ENCODE results near the gene DMP1. TPM values are rescaled to one million over a fixed set of nuclear protein-coding genes. Genes with fewer than 3 reads are reported as not detected.

The DMP1 gene
- total and polyA plus RNA-seq, 12 donors, result not detected

GRCh38 chr4:87644286-87644685 is 5.8 kb upstream of the DMP1 start:
- TF ChIP-seq, protein P1, sequence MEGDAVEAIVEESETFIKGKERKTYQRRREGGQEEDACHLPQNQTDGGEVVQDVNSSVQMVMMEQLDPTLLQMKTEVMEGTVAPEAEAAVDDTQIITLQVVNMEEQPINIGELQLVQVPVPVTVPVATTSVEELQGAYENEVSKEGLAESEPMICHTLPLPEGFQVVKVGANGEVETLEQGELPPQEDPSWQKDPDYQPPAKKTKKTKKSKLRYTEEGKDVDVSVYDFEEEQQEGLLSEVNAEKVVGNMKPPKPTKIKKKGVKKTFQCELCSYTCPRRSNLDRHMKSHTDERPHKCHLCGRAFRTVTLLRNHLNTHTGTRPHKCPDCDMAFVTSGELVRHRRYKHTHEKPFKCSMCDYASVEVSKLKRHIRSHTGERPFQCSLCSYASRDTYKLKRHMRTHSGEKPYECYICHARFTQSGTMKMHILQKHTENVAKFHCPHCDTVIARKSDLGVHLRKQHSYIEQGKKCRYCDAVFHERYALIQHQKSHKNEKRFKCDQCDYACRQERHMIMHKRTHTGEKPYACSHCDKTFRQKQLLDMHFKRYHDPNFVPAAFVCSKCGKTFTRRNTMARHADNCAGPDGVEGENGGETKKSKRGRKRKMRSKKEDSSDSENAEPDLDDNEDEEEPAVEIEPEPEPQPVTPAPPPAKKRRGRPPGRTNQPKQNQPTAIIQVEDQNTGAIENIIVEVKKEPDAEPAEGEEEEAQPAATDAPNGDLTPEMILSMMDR (IDR thresholded peaks at IDR 0.05), result no peak
- DNase-seq (no peak), ATAC-seq (no peak)
- Histone ChIP-seq H3K4me3 (no peak overlapping the region), H3K36me3 (no peaks in the 10 kb centered on the region), H3K4me1 (no peaks in the 10 kb centered on the region), H3K27ac (no peak overlapping the region), H3K9me3 (peaks cover 0 to 12% (median 0%) of the 10 kb centered on the region in 11 donors), H3K27me3 (no peaks in the 10 kb centered on the region)
- intact Hi-C loops (cut with DNase I), result no loop called here
- WGBS, 2 donors, result 97 to 100% methylated on average over 6 of the region's 6 CpGs

DNA sequence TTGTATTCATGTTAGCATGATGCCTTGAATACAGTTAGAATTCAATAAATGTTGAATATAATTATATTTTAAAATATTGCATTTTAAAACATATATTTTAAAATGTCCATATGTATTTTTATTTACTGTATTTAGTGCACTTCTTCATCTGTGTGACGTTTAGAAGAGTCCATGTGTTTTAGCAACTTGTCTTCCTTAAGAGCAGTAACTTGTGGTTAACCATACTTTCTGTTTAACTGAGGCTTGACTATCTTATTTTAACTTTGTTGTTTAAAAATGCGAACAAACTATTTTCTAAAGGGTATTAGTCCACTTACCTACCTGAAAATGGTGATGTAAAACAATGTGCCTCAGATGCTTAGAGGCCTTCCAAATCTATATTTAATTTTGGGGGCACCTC is 858 bp downstream of the DMP1 start:
- intact Hi-C loops (cut with DNase I), result no loop called here
- Histone ChIP-seq H3K27me3 (no peaks in the 10 kb centered on the region), H3K9me3 (no peaks in the 10 kb centered on the region), H3K36me3 (no peaks in the 10 kb centered on the region), H3K4me1 (no peaks in the 10 kb centered on the region), H3K4me3 (no peak overlapping the region), H3K27ac (no peak overlapping the region)
- WGBS, 2 donors, result 88 to 93% methylated on average over 2 of the region's 2 CpGs
- TF ChIP-seq, protein P1 (IDR thresholded peaks at IDR 0.05), result no peak
- DNase-seq (no peak), ATAC-seq (no peak)

DNA sequence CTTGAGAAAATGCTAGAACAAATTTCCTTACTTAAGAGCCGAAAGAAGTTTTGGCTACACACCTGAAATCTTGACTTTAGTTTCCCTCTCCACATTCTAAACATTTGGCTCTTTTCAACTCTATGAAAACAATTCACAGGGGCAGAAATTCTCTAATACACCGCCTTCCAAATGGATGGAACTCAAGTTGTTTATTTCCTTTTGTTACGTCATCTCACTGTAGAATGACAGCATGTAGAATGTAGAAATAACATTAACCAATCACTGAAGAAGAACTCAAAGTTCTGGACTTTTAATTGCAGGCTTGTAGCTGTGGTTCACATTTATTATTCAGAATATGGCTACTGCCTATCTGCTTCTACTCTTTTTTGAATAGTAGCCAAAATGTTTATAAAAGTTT is 1.9 kb downstream of the DMP1 start:
- no peaks in the 10 kb centered on the region for H3K4me1 ChIP-seq
- H3K36me3 ChIP-seq, result no peaks in the 10 kb centered on the region
- 87 to 92% methylated on average over 3 of the region's 3 CpGs for WGBS, 2 donors
- H3K4me3 ChIP-seq, result no peak overlapping the region
- no peaks in the 10 kb centered on the region for H3K9me3 ChIP-seq
- no peaks in the 10 kb centered on the region for H3K27me3 ChIP-seq
- intact Hi-C loops (cut with DNase I), result no loop called here
- DNase-seq (no peak), ATAC-seq (no peak)
- TF ChIP-seq, protein P1 (IDR thresholded peaks at IDR 0.05), result no peak
- no peak overlapping the region for H3K27ac ChIP-seq

DNA sequence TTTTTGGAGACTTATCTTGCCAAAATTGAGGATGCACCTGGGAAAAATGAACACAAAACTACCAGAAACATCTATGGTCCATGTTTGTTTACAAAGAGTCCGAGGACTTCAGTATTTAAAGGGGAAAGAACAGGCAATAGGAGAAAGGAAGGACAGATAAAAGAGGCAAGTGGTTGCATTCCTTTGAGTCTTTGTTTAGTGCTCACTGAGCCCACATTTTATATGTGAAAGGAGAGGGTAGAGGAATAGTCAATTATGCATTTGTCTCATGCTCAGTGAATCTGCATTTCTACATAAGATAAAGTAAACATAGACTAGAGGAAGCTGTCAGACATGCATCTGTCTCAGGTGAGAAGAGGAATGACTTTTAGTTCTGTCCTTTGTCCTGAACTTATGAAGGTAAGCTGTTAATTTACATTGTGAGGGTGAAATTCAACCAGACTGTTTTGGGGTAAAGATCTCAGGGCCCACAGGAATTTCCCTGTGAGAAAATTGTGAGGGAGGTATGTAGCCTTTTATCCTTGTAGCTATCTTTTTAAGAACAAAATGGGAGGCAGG is 4.5 kb downstream of the DMP1 start:
- intact Hi-C loops (cut with DNase I), result no loop called here
- no peak for DNase-seq
- no peak for ATAC-seq
- H3K4me3 ChIP-seq, result no peak overlapping the region
- H3K36me3 ChIP-seq, result no peaks in the 10 kb centered on the region
- H3K4me1 ChIP-seq, result peaks cover 0 to 15% (median 0%) of the 10 kb centered on the region in 9 donors
- H3K9me3 ChIP-seq, result no peaks in the 10 kb centered on the region
- TF ChIP-seq, protein P1 (IDR thresholded peaks at IDR 0.05), result no peak
- H3K27ac ChIP-seq, result no peak overlapping the region
- no peaks in the 10 kb centered on the region for H3K27me3 ChIP-seq
- WGBS, 2 donors, result 67 to 85% methylated on average over 1 of the region's 1 CpG
